LNCAP (cell line): ENCODE data around the gene RFPL4AL1.

Experiments
- CTCF ChIP-seq: fragments of 450-650 bp; IDR thresholded peaks from 2 replicates; pipeline ENCODE4 v1.5.1; 2017; ENCODE audit warnings: mild to moderate bottlenecking

The RFPL4AL1 gene

GRCh38 chr19:55811340-55811739 is 42.4 kb downstream of the RFPL4AL1 start:
- TF ChIP-seq CTCF: no peak

GRCh38 chr19:55812449-55812848 is 43.5 kb downstream of the RFPL4AL1 start:
- TF ChIP-seq CTCF: no peak

- no peak for TF ChIP-seq CTCF
These were observed 45.0 kb downstream of the RFPL4AL1 start for GRCh38 chr19:55813906-55814305.

- TF ChIP-seq CTCF: no peak
These were observed 51.1 kb downstream of the RFPL4AL1 start for GRCh38 chr19:55820037-55820436.
